Gastrocnemius medialis (tissue), 4 donors: Measurements from ENCODE around the gene PDHX.
"Not testable (repeated sequence)": the region's sequence is repeated elsewhere in the genome, so short reads cannot be mapped to it uniquely, and the experiment has no call there.

ENCODE experiments used
- POLR2A ChIP-seq, 2 donors: fragments of 450-650 bp; IDR thresholded peaks; one replicate each; pipeline ENCODE4 v1.6.1; 2017; ENCODE audit warnings: antibody characterized with exemption in 2 of 2, mild to moderate bottlenecking in 2 of 2, moderate library complexity in 2 of 2
- TF ChIP-seq, protein P1 (sequence below), 5 experiments: fragments of 450-650 bp in 3 of 5; fragments of 200-600 bp in 2 of 5; sonication (generic) in 2 of 5; IDR thresholded peaks in 4 of 5; conservative IDR thresholded peaks in 1 of 5; 1 replicate in 4 of 5; 2 replicates in 1 of 5; pipeline ENCODE4 v1.5.1; 2016 to 2019; ENCODE audit warnings: antibody characterized with exemption in 5 of 5, mild to moderate bottlenecking in 3 of 5, moderate library complexity in 3 of 5

- TF ChIP-seq, protein P1, sequence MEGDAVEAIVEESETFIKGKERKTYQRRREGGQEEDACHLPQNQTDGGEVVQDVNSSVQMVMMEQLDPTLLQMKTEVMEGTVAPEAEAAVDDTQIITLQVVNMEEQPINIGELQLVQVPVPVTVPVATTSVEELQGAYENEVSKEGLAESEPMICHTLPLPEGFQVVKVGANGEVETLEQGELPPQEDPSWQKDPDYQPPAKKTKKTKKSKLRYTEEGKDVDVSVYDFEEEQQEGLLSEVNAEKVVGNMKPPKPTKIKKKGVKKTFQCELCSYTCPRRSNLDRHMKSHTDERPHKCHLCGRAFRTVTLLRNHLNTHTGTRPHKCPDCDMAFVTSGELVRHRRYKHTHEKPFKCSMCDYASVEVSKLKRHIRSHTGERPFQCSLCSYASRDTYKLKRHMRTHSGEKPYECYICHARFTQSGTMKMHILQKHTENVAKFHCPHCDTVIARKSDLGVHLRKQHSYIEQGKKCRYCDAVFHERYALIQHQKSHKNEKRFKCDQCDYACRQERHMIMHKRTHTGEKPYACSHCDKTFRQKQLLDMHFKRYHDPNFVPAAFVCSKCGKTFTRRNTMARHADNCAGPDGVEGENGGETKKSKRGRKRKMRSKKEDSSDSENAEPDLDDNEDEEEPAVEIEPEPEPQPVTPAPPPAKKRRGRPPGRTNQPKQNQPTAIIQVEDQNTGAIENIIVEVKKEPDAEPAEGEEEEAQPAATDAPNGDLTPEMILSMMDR (IDR thresholded peaks at IDR 0.05 in 4 of 5, conservative IDR thresholded peaks at IDR 0.05 in 1 of 5) = not testable (repeated sequence)
- not testable (repeated sequence) for TF ChIP-seq POLR2A (IDR thresholded peaks at IDR 0.05)
Measured at GRCh38 chr11:35023940-35024339, 107.5 kb downstream of the PDHX start.
